ENCODE data around the gene KANTR. TPM values are rescaled to one million over a fixed set of nuclear protein-coding genes. Genes with fewer than 3 reads are reported as not detected.
"Not testable (repeated sequence)": the region's sequence is repeated elsewhere in the genome, so short reads cannot be mapped to it uniquely, and the experiment has no call there.

Gene KANTR
- total RNA-seq, 1 experiment from 2014 or later, result 6.0 TPM

DNA sequence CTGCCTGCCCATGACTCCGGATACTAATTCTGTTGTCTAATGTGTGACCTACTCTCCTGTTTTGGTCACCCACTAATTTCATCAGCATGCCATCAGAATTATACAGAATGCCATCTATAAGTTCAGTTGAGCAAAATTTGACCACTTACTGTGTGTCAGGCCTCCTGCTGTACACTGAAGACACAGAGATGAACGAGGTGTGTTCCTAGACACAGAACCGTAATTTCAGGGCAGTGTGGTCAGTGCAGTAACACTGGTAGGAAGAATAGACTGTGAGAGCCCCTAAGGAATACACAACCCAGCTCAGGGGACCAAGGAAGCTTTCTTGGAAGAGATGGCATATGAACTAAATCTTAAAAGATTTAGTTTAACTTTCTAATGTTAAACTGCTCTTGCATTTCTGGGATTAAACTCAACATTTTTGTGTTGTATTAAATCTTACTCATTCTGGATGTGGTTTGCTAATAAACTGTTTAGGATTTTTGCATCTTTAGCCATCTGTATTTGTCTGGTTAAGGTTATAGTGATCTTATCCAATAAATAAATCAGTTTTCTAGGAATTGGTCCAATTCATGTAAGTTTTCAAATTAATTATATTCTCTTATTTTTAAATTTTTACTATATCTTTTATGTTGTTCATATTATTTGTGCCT is 34.3 kb downstream of the KANTR start:
- DNase-seq (ENCODE audit: low spot score), result no peak

GRCh38 chrX:53133400-53133799 is 39.5 kb downstream of the KANTR start:
- no peak for DNase-seq (ENCODE audit: low spot score)

DNA sequence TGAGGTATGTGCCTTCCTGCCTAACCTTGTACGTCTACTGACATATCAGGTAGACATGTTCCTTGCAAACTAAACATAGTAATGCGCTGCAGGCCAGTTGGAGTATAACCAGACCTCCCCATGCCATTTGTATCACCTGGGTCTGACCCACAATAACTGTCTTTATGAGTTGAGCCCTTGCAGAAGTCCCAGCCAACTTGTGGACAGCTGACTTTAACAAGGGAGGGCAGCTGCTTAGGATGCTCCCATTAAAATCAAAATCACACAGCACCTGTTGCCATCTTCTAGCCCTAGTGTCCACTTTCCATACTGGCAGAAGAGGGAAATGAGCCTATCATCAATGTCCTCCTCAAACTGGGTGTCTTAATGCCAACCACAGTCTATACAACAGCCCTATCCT is 41.6 kb downstream of the KANTR start:
- no peak for DNase-seq (ENCODE audit: low spot score)

GRCh38 chrX:53153581-53153980 is 59.6 kb downstream of the KANTR start:
- DNase-seq (ENCODE audit: low spot score), result no peak

- no peak for DNase-seq (ENCODE audit: low spot score)
These were observed 61.7 kb downstream of the KANTR start for GRCh38 chrX:53155512-53156206.

- no peak for DNase-seq (ENCODE audit: low spot score)
These were observed 62.3 kb downstream of the KANTR start for GRCh38 chrX:53156207-53156596.

GRCh38 chrX:53159184-53159583 is 65.2 kb downstream of the KANTR start:
- no peak for DNase-seq (ENCODE audit: low spot score)

- DNase-seq (ENCODE audit: low spot score), result no peak
These were observed 66.5 kb downstream of the KANTR start for GRCh38 chrX:53160297-53160983.

- DNase-seq (ENCODE audit: low spot score), result no peak
These were observed 69.5 kb downstream of the KANTR start for GRCh38 chrX:53163436-53163835.

DNA sequence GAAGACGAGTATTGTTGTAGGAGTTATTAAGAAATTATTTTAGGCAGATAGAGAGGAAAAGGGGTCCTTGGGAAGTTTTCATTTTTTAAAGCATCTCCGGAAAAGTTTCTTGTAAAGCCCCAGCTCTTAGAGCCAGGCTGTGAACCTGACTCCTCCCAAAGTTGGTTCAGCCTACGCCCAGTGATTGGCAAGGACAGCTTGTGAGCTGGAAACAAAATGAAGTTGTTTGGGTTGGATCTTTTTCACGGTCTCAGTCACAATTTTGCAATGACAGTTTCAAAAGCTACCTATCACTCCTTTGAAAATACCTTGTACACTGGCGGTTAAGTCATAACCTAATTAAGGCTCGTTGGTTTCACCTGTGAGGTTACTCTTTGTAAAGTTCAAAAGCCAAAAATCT is 70.6 kb downstream of the KANTR start:
- DNase-seq (ENCODE audit: low spot score), result not testable (repeated sequence)

DNA sequence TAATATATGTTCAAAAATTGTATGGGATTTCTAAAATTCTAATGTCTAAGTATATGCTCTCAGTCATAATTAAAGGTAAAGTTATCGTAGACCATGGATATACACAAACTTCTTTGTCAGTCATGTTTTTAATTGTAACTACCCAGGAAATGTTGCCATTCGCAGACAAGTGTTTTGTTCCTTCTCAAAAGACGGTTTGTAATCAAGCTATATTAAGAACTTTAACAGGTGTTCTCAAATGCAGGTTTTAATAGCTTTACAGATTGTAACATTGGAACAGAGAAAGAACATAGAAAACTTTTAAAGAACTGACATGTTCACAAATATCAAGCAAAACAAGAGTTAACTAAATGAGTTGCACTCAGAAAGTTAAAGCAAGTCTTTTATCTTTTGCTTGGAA is 72.2 kb downstream of the KANTR start:
- no peak for DNase-seq (ENCODE audit: low spot score)

- DNase-seq (ENCODE audit: low spot score), result no peak
These were observed 77.4 kb downstream of the KANTR start for GRCh38 chrX:53171356-53171755.

Other genes with a start within 250 kb of the KANTR start
- gene XAGE3, start 226.1 kb upstream of the KANTR start, total RNA-seq (2014; rRNA removed; shearing (Covaris generic)), result not detected in 2 replicates
- gene FAM156B, start 196.8 kb upstream of the KANTR start, total RNA-seq (2014; rRNA removed; shearing (Covaris generic)), result 6.2 and 19.3 TPM in 2 replicates
- 18.9 and 23.0 TPM in 2 replicates for gene FAM156A, start 135.6 kb upstream of the KANTR start, total RNA-seq (2014; rRNA removed; shearing (Covaris generic))
- 0.47 and 0.72 TPM in 2 replicates for gene GPR173, start 45.4 kb upstream of the KANTR start, total RNA-seq (2014; rRNA removed; shearing (Covaris generic))
- 8.5 and 9.4 TPM in 2 replicates for gene TSPYL2, start 11.8 kb upstream of the KANTR start, total RNA-seq (2014; rRNA removed; shearing (Covaris generic))
- gene KDM5C, start 131.1 kb downstream of the KANTR start, total RNA-seq (2014; rRNA removed; shearing (Covaris generic)), result 41.9 and 58.7 TPM in 2 replicates
- 17.2 and 21.3 TPM in 2 replicates for gene IQSEC2, start 187.4 kb downstream of the KANTR start, total RNA-seq (2014; rRNA removed; shearing (Covaris generic))

Measured in A172 (cell line).